IPS DF 4.7 (cell line): ENCODE data around the gene IKZF4.
"Not testable (repeated sequence)": the region's sequence is repeated elsewhere in the genome, so short reads cannot be mapped to it uniquely, and the experiment has no call there.

Source experiments
- DNase-seq: peaks from one replicate; pipeline ENCODE4 v3.0.0-alpha.2; 2013; ENCODE audit warnings: low spot score; ENCODE audit errors: extremely low read depth

IKZF4 gene

DNA sequence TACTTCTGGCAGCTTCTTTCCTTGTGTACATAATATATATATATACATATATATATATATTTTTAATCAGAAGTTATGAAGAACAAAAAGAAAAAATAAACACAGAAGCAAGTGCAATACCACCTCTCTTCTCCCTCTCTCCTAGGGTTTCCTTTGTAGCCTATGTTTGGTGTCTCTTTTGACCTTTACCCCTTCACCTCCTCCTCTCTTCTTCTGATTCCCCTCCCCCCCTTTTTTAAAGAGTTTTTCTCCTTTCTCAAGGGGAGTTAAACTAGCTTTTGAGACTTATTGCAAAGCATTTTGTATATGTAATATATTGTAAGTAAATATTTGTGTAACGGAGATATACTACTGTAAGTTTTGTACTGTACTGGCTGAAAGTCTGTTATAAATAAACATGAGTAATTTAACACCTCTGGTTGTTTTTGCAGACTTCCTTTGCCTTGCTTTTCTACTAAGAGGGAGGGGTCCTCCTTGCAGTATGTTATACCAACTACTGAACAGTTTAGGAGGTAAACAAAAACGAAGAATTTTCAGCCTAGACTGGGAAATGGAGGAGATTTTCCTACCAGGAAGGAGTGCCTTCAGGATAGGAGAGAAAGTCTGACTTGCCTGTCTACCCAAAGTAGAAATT is 17.3 kb downstream of the IKZF4 start:
- no peak for DNase-seq

DNA sequence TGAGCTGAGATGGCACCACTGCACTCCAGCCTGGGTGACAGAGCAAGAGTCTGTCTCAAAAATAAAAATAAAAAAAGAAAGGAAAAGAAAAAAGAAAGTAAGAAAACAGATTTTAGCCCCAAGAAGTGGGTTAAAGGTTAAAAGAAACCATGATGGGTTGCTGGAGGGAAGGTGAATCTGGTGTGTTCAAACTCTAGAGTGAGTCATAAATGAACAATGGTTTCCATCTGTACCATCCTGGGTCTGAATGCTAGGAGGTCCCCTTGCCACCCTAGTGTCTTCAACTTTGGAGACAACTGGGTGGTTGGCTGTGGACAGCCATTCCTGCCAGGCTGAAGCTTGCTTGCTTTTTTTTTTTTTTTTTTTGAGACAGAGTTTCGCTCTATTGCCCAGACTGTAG is 19.3 kb downstream of the IKZF4 start:
- DNase-seq = no peak

DNA sequence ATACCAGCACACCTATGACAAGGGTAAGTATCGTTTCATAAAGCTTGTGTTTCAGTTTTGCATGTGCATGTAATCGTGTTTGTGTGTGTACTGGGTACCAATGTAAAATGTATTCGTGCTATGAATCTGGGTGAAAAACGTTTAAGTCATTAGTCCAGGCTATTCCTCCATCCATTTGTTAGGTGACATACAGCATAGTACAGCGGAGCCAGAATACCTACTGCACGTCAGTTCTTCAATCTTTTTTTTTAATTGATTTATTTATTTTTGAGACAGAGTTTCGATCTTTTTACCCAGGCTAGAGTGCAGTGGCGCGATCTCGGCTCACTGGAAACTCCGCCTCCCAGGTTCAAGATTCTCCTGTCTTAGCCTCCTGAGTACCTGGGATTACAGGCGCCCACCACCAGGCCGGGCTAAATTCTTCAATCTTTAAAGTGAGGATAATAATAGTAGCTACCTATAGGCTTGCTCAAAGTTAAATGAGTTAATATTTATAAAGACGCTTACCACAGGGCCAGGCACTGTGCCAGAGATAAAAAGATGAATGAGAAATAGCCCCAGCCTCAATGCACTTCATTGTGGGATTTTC is 20.2 kb downstream of the IKZF4 start:
- DNase-seq = no peak

DNA sequence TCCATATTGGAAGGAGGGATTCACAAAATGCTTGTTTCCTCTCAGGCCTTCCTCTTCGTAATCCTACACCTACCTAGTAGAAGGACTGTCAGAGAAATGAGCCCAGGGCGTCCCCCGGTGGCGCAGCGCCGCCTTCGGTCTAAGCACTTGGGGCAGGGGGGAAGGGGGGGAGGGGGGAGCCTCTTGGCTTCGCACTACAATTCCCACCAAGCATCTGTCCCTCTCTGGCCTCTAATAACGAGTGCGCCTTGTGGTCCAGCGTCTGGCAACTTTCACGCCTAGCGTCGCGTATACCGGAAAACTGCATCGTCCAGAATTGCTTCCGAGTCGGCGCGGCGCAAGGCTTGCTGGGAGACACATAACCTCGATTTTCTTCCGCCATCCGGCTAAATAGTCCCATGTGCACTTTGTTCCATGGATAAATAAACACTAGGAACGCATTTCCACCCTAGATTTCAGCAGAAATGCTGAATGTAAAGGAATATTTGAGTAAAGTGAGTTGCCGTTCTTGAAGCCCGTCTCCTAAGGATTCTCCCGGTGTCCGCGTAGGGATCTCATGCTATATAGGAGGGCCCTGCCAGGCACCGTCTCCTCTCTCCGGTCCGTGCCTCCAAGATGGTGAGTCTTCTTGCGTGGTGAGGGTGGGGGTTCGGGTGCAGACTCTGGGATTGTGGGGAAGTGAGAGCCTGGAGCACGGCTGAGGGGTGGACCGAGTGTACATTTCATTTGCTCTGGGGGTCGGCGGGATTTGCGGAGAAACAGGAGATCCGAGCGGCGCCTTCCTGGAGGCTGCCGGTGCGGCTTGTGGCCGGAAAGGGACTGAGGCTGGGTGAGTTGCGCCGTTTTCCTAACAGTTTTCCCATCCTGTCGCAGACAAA is 20.9 kb downstream of the IKZF4 start, which contains the start of gene RPS26:
Gene RPS26, plus strand, starts transcription at position 367 of the 878 bp plus-strand sequence. Its CDS starts 249 bp downstream, at position 616.
- peak; percentile 100 for DNase-seq

DNA sequence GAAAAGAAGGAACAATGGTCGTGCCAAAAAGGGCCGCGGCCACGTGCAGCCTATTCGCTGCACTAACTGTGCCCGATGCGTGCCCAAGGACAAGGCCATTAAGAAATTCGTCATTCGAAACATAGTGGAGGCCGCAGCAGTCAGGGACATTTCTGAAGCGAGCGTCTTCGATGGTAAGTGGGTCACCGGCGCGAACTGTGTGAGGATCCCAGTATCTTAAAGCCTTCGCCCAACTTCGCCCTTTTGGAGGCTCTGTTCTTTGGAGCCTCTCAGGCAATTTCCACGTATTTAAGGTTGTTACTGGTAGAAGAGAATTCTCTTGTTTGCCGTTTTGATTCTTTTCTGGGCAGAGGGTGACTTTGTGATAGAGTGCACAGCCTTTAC is 21.6 kb downstream of the IKZF4 start:
- DNase-seq = not testable (repeated sequence)

DNA sequence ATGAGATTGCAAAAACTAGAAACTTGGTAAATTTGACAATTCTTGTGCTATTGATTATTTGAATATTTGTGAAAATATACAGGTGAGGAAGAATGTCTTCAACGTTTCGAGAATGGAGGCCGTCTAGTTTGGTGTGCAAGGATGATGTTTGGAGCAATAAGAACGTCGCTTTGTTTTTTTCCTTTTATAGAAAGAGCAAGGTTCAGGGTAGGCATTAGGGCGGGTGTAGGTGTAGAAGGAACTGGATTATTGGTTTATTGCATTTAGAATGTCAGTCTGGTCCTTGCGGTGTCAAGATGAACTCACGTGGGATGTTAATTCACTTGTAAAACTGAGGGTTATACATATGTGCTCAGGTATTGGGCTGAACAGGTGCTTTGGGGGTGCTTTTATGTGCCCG is 22.0 kb downstream of the IKZF4 start:
- no peak for DNase-seq

DNA sequence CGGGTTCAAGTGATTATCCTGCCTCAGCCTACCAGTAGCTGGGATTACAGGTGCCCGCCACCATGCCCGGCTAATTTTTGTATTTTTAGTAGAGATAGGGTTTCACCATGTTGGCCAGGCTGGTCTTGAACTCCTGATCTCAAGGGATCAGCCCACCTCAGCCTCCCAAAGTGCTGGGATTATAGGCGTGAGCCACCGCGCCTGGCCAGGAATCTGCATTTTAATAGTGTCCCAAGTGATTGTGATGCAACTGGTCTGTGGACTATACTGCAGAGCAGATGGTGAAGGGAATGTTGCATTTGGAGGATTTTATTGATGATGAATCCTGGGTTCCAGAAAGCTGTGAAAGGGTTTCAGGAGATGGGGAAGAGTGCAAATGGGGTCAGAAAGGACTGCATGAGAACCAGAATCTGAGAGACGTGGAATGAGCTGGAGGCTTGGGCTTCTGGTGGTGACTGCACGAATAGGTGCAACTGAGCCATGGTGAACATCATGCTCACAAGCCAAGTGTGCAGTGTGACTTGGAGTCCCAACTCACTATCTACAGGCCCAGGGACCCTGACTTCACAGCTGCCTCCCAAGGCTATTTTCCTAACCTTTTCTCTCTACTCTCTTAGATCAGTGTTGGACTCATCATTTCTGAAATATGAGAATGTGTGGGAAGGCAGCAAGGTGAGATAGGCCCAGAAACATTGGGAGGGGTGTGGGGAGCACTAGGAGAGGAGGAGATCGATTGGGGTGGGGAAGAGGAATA is 25.4 kb downstream of the IKZF4 start:
- no peak for DNase-seq

DNA sequence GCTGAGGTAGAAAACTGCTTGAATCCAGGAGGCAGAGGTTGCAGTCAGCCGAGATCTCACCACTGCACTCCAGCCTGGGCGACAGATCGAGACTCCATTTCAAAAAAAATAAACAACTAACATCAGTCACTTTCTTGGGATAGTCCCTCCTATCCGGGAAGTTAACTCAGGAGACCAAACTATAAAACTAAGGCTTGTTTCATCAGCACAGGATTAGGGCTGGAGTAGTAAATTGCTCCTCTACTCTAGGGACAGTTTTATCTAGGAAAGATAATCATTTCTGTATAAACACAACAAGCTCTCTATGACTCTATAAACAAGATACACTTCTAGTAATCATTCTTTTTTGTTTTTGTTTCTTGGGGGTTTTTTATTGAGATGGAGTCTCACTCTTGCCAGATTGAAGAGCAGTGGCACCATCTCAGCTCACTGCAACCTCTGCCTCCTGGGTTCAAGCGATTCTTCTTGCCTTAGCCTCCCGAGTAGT is 32.6 kb downstream of the IKZF4 start:
- DNase-seq = no peak

DNA sequence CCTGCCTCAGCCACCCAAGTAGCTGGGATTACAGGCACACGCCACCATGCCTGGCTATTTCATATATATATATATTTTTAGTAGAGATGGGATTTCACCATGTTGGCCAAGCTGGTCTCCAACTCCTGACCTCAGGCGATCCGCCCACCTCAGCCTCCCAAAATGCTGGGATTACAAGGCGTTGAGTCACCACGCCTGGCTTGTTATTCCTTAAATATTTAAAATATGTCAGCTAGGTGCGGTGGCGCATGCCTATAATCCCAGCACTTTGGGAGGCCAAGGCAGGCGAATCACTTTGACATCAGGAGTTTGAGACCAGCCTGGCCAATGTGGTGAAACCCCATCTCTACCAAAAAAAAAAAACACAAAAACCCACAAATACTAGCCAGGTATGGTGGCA is 39.1 kb downstream of the IKZF4 start:
- DNase-seq = not testable (repeated sequence)

DNA sequence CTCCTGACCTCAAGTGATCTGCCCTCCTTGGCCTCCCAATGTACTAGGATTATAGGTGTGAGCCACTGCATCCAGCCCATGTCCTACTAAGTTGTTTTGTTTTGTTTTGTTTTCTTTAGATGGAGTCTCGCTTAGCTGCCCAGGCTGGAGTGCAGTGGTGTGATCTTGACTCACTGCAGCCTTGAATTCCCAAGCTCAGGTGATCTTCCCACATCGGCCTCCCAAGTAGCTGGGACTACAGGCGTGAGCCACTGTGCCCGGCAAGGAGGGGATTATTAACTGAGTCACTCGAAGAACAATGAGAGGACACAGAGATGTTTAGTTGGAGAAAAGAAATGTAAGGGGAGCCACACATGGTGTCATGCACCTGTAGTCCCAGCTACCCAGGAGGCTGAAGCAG is 41.1 kb downstream of the IKZF4 start:
- no peak for DNase-seq

DNA sequence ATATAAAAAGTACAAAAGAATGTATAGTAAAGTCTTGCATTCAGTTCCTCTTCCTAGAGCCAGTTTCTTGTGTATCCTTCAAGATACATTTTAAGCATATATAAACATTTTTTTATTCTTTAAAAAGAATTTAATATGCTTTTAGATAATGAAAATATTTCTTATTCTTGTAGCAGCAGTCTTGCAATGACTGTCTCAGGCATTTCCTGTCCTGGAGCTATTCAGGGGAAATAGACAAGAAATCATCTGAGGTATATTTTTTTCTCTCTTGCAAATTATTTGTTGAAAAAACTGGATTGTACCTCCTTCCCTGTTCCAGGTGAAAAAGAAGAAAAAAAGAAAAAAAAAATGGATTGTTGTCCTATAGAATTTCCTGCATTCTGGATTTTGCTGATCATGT is 42.2 kb downstream of the IKZF4 start:
- DNase-seq = no peak

DNA sequence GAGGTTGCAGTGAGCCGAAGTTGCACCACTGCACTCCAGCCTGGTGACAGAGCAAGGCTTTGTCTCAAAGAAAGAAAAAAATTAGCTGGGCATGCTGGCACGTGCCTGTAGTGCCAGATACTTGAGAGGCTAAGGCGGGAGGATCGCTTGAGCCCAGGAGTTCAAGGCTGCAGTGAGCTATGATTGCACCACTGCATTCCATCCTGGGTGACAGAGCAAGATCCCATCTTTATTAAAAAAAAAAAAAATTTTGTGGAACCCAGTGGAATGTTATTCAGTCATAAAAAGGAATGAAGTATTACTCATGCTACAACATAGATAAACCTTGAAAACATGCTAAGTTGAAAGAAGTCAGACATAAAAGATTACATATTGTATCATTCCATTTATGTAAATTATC is 50.8 kb downstream of the IKZF4 start:
- no peak for DNase-seq

DNA sequence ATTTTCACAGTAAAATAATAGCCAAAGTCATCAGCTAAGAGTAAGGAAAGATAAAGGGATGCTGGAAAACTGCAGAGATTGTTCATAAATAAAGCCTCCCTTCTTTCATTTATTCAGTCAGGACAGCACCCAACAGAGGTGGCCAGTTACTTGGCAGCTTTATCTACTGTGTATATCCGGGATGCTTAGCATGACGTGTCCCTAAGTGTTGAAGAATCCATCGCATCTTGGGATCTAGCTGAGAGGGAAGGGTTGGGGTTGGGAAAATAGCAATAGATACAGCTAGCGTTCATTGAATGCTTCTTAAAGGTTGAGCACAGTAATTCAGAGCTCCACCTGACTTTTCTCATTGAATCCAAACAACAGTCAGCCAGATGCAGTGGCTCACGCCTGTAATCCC is 53.6 kb downstream of the IKZF4 start:
- DNase-seq = no peak

DNA sequence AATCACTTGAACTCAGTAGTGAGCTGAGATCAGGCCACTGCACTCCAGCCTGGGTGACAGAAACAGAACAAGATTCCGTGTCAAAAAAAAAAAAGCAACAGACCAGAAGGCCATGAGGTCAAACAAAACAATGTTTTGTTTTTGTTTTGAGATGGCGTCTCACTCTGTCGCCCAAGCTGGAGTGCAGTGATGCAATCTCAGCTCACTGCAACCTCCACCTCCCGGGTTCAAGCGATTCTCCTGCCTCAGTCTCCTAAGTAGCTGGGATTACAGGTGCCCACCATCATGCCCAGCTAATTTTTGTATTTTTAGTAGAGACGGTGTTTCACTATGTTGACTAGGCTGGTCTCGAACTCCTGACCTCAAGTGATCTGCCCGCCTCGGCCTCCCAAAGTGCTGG is 57.1 kb downstream of the IKZF4 start:
- not testable (repeated sequence) for DNase-seq

DNA sequence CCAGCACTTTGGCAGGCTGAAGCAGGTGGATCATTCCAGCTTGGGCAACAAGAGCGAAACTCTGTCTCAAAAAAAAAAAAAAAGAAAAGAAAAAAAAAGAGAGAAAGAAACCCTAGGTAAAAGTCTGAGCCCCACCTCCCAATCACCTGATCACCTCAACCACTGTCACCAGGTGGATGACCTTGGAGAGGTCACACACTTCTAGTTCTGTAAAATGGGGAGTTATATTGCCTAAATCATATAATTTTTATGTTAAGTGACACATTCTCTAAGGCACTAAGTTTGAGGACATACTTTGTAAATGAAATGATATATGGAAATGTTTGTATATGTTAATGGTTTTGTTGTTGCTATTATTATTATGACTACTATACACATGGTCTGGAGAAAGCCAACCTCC is 57.6 kb downstream of the IKZF4 start:
- no peak for DNase-seq

DNA sequence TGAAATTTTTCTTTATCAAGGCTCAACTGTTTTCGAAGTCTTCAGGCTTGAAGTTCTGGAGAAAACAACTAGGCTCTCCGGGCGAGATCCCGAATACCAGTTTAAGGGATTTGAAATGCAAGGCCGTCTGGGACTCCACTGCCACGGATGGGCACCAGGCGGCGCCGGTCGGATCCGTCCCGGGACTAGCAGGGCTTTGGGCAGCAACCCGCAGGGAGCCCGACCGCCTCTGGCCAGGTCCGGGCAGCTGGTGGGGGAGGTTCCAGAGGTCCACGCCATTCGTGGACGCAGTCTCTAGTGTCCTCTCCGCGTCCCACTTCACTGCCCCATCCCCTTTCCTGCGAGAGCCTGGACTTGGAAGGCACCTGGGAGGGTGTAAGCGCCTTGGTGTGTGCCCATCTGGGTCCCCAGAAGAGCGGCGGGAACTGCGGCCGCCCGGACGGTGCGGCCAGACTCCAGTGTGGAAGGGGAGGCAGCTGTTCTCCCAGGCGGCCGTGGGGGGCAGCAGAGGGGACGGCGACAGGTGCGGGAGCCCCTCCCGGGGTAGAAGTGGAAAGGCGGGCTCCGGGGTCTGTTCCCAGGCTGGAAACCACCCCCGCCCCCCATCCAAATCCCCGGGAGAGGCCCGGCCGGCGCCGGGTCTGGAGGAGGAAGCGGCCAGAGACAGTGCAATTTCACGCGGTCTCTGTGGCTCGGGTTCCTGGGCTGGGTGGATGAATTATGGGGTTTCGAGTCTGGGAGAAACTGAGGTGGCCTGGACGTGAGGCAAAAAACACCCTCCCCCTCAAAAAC is 58.3 kb downstream of the IKZF4 start:
- no peak for DNase-seq

DNA sequence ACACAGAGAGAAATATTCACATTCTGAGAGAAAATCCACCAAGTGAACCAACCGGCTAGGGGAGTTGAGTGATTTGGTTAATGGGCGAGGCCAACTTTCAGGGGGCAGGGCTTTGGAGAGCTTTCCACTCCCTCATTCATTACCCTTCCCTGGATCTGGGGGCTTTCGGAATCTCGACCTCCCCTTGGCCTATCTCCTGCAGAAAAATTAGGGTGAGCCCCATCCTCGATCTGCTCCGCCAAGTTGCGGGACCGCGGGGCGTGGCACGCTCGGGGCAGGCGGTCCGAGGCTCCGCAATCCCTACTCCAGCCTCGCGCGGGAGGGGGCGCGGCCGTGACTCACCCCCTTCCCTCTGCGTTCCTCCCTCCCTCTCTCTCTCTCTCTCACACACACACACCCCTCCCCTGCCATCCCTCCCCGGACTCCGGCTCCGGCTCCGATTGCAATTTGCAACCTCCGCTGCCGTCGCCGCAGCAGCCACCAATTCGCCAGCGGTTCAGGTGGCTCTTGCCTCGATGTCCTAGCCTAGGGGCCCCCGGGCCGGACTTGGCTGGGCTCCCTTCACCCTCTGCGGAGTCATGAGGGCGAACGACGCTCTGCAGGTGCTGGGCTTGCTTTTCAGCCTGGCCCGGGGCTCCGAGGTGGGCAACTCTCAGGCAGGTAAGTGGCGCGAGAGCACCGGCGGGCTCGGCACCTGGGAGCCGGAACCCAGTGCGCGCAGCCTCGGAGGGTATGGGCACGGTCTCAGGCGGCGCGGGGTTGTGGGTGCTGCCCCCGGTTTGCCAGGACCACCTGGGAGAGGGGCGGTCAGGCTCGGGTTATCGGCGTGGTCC is 59.1 kb downstream of the IKZF4 start, which contains the start of gene ERBB3:
Gene ERBB3, plus strand, starts transcription at position 443 of the 833 bp plus-strand sequence. Its CDS starts 136 bp downstream, at position 579.
- no peak for DNase-seq

DNA sequence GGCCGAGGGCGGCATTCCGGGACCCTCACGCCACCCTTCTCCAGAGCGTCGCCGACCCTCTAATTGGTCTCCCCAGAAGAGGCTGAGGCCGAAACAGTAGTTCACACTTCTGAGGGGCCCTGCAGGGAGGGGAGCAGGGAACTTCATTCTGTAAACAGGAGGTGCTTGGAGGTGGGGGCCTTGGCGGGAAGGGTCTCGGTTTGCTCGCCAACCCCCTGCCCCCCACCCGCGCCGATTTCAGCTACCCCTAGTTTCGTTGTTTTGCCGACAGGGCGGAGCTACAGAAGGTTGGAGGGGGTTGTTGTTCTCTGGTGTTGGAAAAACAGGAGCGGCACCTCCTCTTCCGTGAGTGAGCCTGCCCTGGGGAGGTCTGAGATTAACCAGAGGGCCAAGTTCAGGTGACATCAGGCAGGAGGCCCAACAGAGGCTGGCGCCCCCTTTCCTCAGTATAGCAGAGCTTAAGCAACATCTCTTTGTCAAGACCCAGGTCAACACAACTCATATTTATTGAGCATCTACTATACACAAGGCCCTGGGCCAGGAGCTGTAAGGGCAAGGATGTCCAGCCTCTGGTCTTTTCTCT is 59.8 kb downstream of the IKZF4 start:
- DNase-seq = no peak
